22Rv1 (cell line): ENCODE data around the gene CTNND2.

Experiments
- H3K27ac ChIP-seq: fragments of 450-650 bp; 2 replicates; pipeline ENCODE4 v1.5.1; 2017
- CTCF ChIP-seq: fragments of 450-650 bp; IDR thresholded peaks from 2 replicates; pipeline ENCODE4 v1.5.1; 2017; ENCODE audit warnings: mild to moderate bottlenecking
- ZFX ChIP-seq: fragments of 450-650 bp; IDR thresholded peaks from 2 replicates; pipeline ENCODE4 v1.6.1; 2017; ENCODE audit warnings: antibody characterized with exemption, borderline replicate concordance

The CTNND2 gene

DNA sequence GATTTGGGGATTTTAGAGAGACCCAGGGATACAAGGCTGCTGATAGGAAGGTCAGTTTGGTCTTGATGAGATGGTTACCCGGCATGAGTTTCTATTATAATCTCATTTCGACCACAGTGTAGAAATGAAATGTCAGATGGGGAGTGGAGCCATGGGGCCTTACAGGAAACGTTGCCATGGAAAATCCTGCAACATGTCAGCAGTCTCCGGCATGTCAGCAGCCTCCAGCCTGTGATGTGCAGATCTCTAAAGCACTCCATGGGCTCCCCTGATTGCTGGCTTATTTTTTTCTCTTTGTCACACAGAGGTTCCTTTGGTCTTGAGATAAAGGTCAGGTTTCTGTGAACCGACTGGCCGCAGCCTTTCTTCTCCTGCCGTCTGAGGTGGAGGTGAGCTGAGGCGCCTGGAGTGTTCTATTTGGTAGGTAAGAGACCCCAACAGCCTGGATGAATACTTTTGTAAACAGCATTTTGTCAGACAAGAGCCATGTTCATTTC lies 934.5 kb downstream of the CTNND2 start:
- H3K27ac ChIP-seq, result no peak overlapping the region
- no peak for TF ChIP-seq ZFX
- no peak for TF ChIP-seq CTCF

DNA sequence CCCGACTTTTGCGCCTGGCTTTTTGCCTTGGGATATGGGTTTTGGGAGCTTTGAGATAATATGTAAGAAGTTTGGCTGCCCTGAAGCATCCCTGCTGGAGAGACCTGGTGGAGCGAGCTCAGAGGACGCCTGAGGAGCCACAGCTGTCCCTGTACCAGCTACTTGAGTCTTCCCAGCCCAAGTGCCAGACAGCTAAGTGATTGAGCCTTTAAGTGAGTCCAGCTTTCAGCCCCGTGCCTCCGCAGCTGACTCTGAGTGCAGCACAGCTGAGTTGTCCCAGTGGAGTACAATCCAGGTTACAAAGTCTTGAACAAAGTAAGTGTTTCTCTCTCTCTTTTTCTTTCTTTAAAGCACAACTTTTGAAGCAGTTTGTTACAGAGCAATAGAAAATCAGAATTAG lies 939.4 kb downstream of the CTNND2 start:
- H3K27ac ChIP-seq, result no peak overlapping the region
- TF ChIP-seq ZFX, result no peak
- TF ChIP-seq CTCF, result no peak

DNA sequence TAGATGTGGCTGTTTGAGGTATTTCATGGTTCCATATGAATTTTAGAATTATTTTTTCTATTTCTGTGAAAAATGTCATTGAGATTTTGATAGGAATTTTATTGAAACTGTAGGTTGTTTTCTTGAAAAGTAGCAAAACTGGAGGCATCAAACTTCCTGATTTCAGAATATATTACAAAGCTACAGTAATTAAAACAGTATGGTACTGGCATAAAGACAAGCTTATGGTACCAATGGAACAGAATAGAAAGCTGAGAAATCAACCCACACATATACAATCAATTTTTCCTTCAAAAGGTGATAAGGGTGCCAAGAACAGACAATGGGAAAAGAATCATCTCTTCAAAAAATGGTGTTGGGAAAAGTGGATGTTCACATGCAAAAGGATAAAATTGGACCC lies 945.5 kb downstream of the CTNND2 start:
- no peak overlapping the region for H3K27ac ChIP-seq
- TF ChIP-seq CTCF (no peak), ZFX (no peak)

GRCh38 chr5:10949856-10950630 lies 954.2 kb downstream of the CTNND2 start:
- no peak overlapping the region for H3K27ac ChIP-seq
- TF ChIP-seq CTCF (no peak), ZFX (no peak)

DNA sequence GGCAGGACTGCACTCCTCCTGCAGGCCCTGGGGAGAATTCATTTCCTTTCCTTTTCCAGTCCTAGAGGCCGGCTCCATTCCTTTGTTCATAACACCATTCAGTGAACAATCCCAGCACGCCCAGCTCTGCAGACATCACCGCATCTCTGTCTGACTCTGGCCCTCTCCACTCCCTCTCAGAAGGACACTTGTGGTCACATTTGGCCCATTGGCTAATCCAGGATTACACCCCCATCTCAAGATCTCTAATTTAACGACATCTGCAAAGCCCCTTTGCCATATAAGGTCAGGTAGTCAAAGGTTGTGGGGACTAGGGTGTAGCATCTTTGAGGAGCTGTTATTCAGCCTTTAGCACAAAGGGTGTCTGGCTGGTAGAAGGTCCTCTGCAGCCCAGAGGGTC lies 958.2 kb downstream of the CTNND2 start:
- no peak overlapping the region for H3K27ac ChIP-seq
- no peak for TF ChIP-seq ZFX
- TF ChIP-seq CTCF, result no peak

DNA sequence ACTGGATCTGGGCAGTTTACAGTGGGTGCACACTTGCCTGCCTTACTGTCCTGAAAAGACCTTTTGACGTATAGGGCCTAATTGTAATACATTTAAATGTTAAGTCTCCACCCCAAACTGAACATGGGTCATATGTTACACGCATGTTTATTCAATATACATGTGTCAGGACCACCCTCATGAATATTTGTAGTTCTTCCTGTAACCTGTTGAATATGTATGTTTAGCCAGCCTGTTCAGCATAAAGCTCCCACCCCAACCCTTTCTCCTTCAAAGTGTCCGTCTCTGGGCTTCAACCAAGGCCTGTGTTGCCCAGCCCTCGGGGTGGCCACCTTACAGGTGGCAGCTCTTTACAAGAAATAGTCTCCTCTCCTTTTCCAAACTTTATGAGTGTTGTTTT lies 962.3 kb downstream of the CTNND2 start:
- H3K27ac ChIP-seq, result no peak overlapping the region
- TF ChIP-seq CTCF, result no peak
- TF ChIP-seq ZFX, result no peak

- H3K27ac ChIP-seq, result no peak overlapping the region
- TF ChIP-seq ZFX (no peak), CTCF (no peak)
These were observed 968.0 kb downstream of the CTNND2 start for GRCh38 chr5:10936081-10936855.
